Lung microvascular endothelial cell (primary cell): ENCODE data around the gene ZNF622. TPM values are rescaled to one million over a fixed set of nuclear protein-coding genes. Genes with fewer than 3 reads are reported as not detected.

ENCODE experiments used
- DNase-seq, 2 donors: peaks; one replicate each; pipeline versions ENCODE4 v3.0.0 to v3.0.0-alpha.2; 2010; ENCODE audit warnings: low read depth in 2 of 2
- total RNA-seq: library from RNA; depleted of rRNA; stranded (reverse); fragments of >200 nt; gene quantifications from 2 replicates; pipeline ENCODE4 v1.2.1, GENCODE V29; 2014

Gene ZNF622
- total RNA-seq: 23.3 and 33.5 TPM in 2 replicates

GRCh38 chr5:16465544-16466432 lies at the start of gene ZNF622:
Gene ZNF622, minus strand, starts transcription at chr5:16465800. Its CDS starts 135 bp downstream, at chr5:16465665.
- peak; percentile 82 to 86 for DNase-seq

GRCh38 chr5:16510098-16510497 lies 44.5 kb upstream of the ZNF622 start:
- DNase-seq: no peak

- no peak for DNase-seq
These were observed 43.3 kb upstream of the ZNF622 start for GRCh38 chr5:16508730-16509531.

GRCh38 chr5:16507716-16508115 lies 42.1 kb upstream of the ZNF622 start:
- no peak for DNase-seq

- no peak for DNase-seq
These were observed 40.3 kb upstream of the ZNF622 start for GRCh38 chr5:16505904-16506303.

GRCh38 chr5:16505140-16505891 lies 39.7 kb upstream of the ZNF622 start:
- DNase-seq: no peak

GRCh38 chr5:16504571-16504970 lies 39.0 kb upstream of the ZNF622 start:
- no peak for DNase-seq

- peak in 1 of 2 donors; percentile 35 for DNase-seq
These were observed 37.3 kb upstream of the ZNF622 start for GRCh38 chr5:16502866-16503265.

- DNase-seq: no peak
These were observed 34.4 kb upstream of the ZNF622 start for GRCh38 chr5:16500024-16500423.

GRCh38 chr5:16497546-16497945 lies 31.9 kb upstream of the ZNF622 start:
- no peak for DNase-seq

GRCh38 chr5:16493261-16493660 lies 27.7 kb upstream of the ZNF622 start:
- no peak for DNase-seq

- peak; percentile 40 to 55 for DNase-seq
These were observed 27.0 kb upstream of the ZNF622 start for GRCh38 chr5:16492398-16493140.

- no peak for DNase-seq
These were observed 25.3 kb upstream of the ZNF622 start for GRCh38 chr5:16490911-16491310.

- peak; percentile 58 to 61 for DNase-seq
These were observed 23.8 kb upstream of the ZNF622 start for GRCh38 chr5:16489322-16489791.

- DNase-seq: no peak
These were observed 21.9 kb upstream of the ZNF622 start for GRCh38 chr5:16487456-16487855.

GRCh38 chr5:16486711-16487111 lies 21.1 kb upstream of the ZNF622 start:
- DNase-seq: no peak

GRCh38 chr5:16485656-16486055 lies 20.1 kb upstream of the ZNF622 start:
- no peak for DNase-seq

GRCh38 chr5:16484081-16484480 lies 18.5 kb upstream of the ZNF622 start:
- DNase-seq: no peak

GRCh38 chr5:16483361-16483760 lies 17.8 kb upstream of the ZNF622 start:
- no peak for DNase-seq

GRCh38 chr5:16482891-16483290 lies 17.3 kb upstream of the ZNF622 start:
- DNase-seq: no peak
